Memory B cell (primary cell): ENCODE measurements around the gene TMTC2.

ENCODE experiments used
- ATAC-seq: fragments of 150-1000 bp; cut with Tn5 transposase; 2 replicates; pipeline ENCODE4 v1.10.0; 2021; ENCODE audit warnings: low read depth, mild to moderate bottlenecking, moderate library complexity
- DNase-seq, 2 donors: peaks; one replicate each; pipeline ENCODE4 v3.0.0; 2022; ENCODE audit warnings: low spot score in 2 of 2
- H3K27ac Mint-ChIP-seq: one replicate; pipeline ENCODE4 v1.8.0; 2022; ENCODE audit warnings: mild to moderate bottlenecking, moderate library complexity, mixed read lengths
- H3K27me3 Mint-ChIP-seq: one replicate; pipeline ENCODE4 v1.8.0; 2022; ENCODE audit warnings: mixed read lengths
- H3K36me3 Mint-ChIP-seq: one replicate; pipeline ENCODE4 v1.8.0; 2022; ENCODE audit warnings: mild to moderate bottlenecking, mixed read lengths
- H3K4me1 Mint-ChIP-seq: one replicate; pipeline ENCODE4 v1.8.0; 2022; ENCODE audit warnings: mixed read lengths
- H3K4me3 Mint-ChIP-seq: one replicate; pipeline ENCODE4 v1.8.0; 2022; ENCODE audit warnings: mild to moderate bottlenecking, moderate library complexity, mixed read lengths
- H3K9me3 Mint-ChIP-seq: one replicate; pipeline ENCODE4 v1.8.0; 2022; ENCODE audit warnings: mixed read lengths

The TMTC2 gene

DNA sequence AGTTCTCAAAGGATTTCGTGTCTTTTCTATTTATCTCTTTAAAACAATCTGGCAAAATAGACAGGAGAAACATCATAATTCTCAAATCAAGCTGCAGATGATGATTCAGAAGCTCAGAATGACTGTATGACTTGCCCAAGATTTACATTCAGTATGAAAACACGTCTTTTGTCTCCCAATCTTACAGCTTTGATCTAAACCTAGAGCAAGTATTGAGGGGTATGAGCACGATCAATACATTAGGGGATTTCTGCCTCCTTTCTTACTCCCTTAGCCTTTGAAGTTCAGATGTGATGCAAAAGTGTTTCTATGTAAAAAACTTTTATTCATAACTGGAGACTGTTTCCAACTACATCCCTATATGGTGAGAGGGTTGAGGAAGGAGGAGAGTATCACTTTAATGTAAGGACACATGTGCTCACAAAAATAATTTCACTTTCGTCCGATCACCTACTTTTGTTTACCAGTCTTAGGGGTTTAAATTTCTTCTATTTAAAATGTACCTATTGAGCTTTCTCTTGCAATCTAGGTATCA, 454.8 kb downstream of the TMTC2 start:
- Mint-ChIP-seq H3K27ac (no peak overlapping the region), H3K9me3 (no peaks in the 10 kb centered on the region), H3K36me3 (no peaks in the 10 kb centered on the region), H3K4me1 (no peaks in the 10 kb centered on the region), H3K27me3 (peaks cover 2% of the 10 kb centered on the region), H3K4me3 (no peak overlapping the region)
- DNase-seq (no peak), ATAC-seq (no peak)

DNA sequence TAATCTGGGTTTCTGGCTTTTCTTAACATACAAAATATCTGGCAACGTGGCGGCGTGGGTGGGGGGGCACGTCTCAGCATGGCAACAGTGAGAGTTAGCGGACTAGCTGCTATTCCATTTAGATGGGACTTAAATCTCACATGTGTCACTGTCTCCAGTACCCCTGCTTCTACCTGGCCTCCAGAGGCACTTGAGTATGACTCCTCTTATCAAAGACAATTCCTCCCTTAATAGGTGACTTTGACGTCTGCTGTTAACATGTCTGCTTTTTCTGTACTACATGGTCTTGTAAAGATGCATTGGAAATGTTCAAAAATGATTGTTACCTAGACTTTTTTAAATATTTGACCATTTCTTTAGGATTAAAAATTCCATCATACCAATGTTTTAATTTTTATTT, 456.2 kb downstream of the TMTC2 start:
- ATAC-seq (no peak), DNase-seq (no peak)
- Mint-ChIP-seq H3K4me1 (no peaks in the 10 kb centered on the region), H3K4me3 (no peak overlapping the region), H3K27ac (no peak overlapping the region), H3K27me3 (peaks cover 2% of the 10 kb centered on the region), H3K9me3 (no peaks in the 10 kb centered on the region), H3K36me3 (no peaks in the 10 kb centered on the region)

DNA sequence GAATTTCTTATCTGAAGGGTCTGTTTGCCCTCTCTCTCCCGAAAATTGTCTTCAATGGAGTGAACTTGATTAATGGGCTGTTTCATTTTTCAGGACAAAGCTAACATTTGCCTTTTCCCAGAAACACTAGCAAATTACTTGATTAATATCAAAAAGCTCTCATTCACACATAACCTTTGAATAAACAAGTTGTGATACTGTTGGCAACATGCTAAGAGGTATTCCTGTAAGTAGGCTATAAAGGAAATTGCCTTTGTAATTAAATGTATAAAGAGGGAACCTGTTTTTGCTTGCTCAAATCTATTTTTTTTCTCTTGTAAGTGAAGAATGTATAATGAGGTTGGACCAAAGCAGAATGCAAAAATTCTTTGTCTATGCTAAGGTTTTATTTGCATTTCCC, 457.2 kb downstream of the TMTC2 start:
- Mint-ChIP-seq H3K27ac (no peak overlapping the region), H3K27me3 (peaks cover 2% of the 10 kb centered on the region), H3K36me3 (no peaks in the 10 kb centered on the region), H3K4me3 (no peak overlapping the region), H3K9me3 (no peaks in the 10 kb centered on the region), H3K4me1 (no peaks in the 10 kb centered on the region)
- DNase-seq (no peak), ATAC-seq (no peak)

DNA sequence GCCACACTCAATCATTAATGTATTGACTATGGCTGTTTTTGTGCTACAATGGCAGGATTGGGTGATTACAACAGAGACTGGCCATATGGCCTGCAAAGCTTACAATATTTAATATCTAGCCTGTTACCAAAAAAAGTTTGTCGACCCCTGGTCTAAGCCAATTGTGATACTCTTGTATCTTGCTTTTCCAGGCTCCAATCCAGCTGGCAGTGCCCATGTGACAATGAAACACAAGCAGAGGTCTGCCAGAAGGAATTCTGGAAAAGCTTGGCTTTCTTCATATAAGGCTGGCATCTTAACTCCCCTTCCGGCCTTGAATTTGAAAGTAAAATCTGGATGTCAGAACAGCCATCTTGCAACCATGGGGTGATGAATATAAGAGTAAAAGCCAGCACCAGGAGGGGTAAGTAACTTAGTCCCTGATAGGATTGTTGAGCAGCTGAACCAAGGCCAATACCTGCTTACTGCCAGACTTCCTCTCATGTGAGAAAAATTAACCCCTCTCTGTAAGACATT, 458.7 kb downstream of the TMTC2 start:
- Mint-ChIP-seq H3K9me3 (no peaks in the 10 kb centered on the region), H3K27me3 (peaks cover 2% of the 10 kb centered on the region), H3K4me1 (no peaks in the 10 kb centered on the region), H3K36me3 (no peaks in the 10 kb centered on the region), H3K4me3 (no peak overlapping the region), H3K27ac (no peak overlapping the region)
- DNase-seq (no peak), ATAC-seq (no peak)

DNA sequence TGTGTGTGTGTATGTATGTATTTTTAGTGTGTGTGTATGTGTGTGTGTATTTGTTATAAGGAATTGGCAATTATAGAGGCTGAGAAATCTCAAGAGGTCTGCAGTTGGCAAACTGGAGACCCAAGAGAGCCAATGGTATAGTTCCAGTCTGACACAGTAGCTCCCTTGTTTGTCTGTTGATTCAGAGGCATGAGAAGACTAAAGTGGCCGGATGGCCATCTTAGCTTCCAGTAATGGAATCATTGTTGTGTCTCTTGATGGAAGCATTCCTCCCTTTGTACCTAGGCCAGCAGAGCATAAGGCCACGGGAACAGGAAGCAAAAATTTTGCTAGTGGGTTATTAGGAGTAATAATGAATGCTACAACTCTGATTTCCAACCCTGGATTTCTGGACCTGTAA, 460.6 kb downstream of the TMTC2 start:
- Mint-ChIP-seq H3K36me3 (no peaks in the 10 kb centered on the region), H3K4me3 (no peak overlapping the region), H3K27me3 (peaks cover 2% of the 10 kb centered on the region), H3K27ac (no peak overlapping the region), H3K9me3 (no peaks in the 10 kb centered on the region), H3K4me1 (no peaks in the 10 kb centered on the region)
- ATAC-seq (no peak), DNase-seq (no peak)

DNA sequence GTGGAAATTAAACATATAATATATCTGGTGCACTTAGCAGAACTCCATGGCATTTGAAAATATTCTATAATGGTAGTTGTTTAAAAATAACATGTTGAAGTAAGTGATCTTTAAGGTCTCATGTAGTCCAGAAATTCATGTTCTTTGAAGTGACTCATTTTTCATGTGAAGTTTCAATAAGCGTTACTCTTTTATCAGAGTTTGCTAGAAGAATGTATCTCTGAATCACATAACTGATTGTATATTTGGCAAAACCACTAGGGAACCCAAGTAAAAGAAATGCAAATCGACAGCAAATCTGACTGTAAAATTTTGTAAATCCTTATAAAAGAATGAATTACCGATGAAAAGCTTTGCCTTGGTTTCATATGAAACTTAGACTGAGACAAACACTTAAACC, 463.3 kb downstream of the TMTC2 start:
- no peaks in the 10 kb centered on the region for H3K4me1 Mint-ChIP-seq
- no peaks in the 10 kb centered on the region for H3K9me3 Mint-ChIP-seq
- no peak overlapping the region for H3K4me3 Mint-ChIP-seq
- H3K27me3 Mint-ChIP-seq: no peaks in the 10 kb centered on the region
- no peaks in the 10 kb centered on the region for H3K36me3 Mint-ChIP-seq
- DNase-seq (no peak), ATAC-seq (no peak)
- no peak overlapping the region for H3K27ac Mint-ChIP-seq

DNA sequence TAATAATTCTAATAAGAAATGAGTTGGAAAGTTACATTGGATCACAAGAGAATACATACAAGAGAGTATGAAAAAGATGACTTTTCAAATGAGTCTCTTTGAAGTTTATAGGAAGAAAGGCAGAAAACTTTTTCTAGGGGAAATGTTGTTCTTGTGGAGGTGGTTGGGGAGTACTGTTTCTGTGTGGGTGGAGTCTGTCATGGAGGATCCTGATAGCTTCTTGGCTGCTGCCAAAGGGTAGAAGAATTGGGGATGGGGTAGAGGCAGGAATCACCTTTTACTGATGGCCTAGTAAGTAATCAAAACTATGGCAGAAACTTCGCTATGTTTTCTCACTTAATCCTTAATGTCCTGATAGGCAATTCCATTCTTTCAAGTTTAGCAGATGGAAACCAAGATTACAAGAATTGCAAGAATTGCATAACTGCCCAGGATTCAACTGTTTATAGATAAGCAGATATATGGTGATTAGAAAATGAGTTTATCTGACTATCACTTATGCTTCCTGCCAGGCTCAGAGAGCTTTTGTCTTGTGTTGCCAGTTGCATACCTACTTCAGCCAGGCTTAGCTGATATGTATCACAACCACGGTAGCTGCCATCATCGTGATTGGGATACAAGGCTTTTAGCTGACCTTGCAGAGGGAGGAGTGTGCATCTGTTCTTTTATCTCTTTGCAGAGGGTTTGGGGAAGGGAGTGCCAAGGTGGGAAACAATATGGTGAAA, 463.9 kb downstream of the TMTC2 start:
- Mint-ChIP-seq H3K4me3 (no peak overlapping the region), H3K36me3 (no peaks in the 10 kb centered on the region), H3K4me1 (no peaks in the 10 kb centered on the region), H3K9me3 (no peaks in the 10 kb centered on the region), H3K27me3 (no peaks in the 10 kb centered on the region), H3K27ac (no peak overlapping the region)
- ATAC-seq: no peak
- DNase-seq: no peak

DNA sequence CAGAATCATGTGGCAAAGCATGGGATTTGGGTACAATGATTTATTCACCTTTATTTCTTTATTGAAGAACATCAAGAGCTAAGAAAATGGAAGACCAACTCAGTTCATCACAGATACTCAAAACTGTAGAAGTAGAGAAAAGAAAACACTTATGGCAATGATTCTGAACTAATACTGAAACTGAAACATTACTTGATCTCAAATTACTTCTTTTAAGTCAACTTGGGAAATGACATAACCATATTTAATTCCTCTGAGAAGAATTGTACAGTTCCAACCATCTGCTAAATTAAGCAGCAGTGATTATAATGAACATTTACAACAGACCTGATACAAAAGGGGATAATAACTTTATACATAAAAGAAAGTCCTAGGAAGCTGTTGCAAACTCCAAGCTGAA, 466.5 kb downstream of the TMTC2 start:
- H3K4me3 Mint-ChIP-seq: no peak overlapping the region
- no peak for DNase-seq
- no peak overlapping the region for H3K27ac Mint-ChIP-seq
- H3K36me3 Mint-ChIP-seq: no peaks in the 10 kb centered on the region
- no peaks in the 10 kb centered on the region for H3K4me1 Mint-ChIP-seq
- ATAC-seq: no peak
- H3K27me3 Mint-ChIP-seq: no peaks in the 10 kb centered on the region
- H3K9me3 Mint-ChIP-seq: no peaks in the 10 kb centered on the region

DNA sequence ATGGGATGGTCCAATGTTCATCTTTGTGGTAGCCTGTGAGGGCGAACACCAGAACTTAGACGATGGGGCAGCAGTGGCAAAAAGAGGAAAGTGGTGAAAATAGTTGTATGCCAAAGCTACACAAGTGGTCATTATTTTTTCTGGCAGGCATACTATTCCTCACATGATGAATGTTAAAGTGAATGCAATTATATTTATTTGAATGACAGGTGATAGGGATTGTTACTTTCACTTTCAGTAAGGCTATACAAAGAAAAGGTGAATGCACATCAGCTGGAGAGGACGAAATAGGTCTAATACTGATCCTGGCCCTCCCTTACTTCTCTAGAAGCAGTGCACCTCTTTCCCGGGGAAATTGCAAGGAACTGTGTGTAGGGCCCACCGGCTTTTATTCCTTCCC, 470.1 kb downstream of the TMTC2 start:
- Mint-ChIP-seq H3K4me3 (no peak overlapping the region), H3K27me3 (no peaks in the 10 kb centered on the region)
- no peak for ATAC-seq

DNA sequence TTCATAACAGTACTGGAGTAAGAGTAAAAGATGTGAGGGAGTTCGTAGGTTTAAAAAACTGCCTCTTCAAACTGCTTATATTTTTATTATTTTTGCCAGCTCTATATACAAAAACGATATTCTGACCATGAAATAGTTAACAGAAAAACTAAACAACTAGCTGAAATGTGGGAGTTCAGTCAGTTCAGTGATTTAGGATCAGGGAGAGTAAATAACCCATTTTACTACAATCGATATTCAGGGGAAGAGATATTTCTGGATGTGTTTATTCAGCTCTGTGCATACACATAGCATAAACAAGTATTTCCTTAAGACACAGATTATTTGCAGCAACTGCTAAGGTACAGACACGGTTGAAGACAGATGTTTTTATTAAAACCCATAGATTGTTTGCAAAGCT, 470.9 kb downstream of the TMTC2 start:
- no peaks in the 10 kb centered on the region for H3K36me3 Mint-ChIP-seq
- ATAC-seq (no peak), DNase-seq (no peak)
- no peaks in the 10 kb centered on the region for H3K9me3 Mint-ChIP-seq
- no peak overlapping the region for H3K4me3 Mint-ChIP-seq
- H3K4me1 Mint-ChIP-seq: no peaks in the 10 kb centered on the region
- no peak overlapping the region for H3K27ac Mint-ChIP-seq
- H3K27me3 Mint-ChIP-seq: no peaks in the 10 kb centered on the region

More for the DNA sequence above, 470.1 kb downstream of the TMTC2 start:
- H3K36me3 Mint-ChIP-seq: no peaks in the 10 kb centered on the region
- no peaks in the 10 kb centered on the region for H3K4me1 Mint-ChIP-seq
- no peak for DNase-seq
- H3K9me3 Mint-ChIP-seq: no peaks in the 10 kb centered on the region
- H3K27ac Mint-ChIP-seq: no peak overlapping the region

DNA sequence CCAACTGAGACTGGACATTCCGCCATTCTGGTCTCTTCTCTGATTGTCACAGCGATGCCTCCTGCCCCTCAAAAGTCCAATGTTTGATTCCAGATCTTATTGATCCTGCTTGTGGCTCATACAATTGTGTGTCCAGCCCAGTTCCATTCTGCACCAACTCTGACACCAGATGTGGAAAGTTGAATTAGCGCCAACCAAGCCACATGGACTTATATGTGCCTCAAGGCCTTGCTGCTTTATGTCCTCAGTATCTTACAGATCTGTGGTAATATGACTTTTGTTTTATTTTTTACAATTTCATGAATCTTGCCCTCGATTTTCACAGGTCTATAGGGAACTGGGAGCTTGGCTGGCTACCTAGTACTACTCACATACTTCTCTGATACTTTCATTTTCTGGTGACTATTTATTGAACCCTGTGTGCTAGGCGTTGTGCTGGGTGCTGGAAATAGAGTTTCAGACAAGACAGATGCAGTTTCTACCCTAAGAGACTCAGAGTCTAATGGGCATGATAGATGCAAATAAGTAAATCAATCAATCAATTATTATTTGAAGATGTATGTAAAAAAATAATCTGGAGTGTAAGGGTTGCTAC, 472.0 kb downstream of the TMTC2 start:
- H3K9me3 Mint-ChIP-seq: no peaks in the 10 kb centered on the region
- H3K4me1 Mint-ChIP-seq: no peaks in the 10 kb centered on the region
- DNase-seq: no peak
- no peak for ATAC-seq
- H3K27ac Mint-ChIP-seq: no peak overlapping the region
- no peaks in the 10 kb centered on the region for H3K27me3 Mint-ChIP-seq
- H3K4me3 Mint-ChIP-seq: no peak overlapping the region
- H3K36me3 Mint-ChIP-seq: no peaks in the 10 kb centered on the region

DNA sequence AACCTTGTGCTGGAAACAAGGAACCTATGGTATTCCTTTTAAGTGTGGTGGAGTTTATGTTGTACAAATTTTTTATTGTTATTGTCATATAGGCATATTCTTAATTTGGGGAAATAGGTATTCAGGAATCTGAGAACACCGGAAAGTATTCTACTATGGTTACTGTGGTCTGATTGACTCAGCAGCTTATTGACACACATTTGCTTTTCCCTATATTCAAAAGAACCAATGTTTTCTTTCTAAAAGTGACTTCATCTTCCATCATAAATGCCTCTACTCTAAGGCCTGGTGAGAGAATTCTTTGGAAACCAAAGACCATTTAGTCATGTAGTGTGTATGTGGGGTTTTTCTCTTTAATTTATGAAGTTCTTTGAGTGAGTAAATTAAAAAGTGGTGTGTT, 474.8 kb downstream of the TMTC2 start:
- no peak for ATAC-seq
- H3K4me3 Mint-ChIP-seq: no peak overlapping the region

DNA sequence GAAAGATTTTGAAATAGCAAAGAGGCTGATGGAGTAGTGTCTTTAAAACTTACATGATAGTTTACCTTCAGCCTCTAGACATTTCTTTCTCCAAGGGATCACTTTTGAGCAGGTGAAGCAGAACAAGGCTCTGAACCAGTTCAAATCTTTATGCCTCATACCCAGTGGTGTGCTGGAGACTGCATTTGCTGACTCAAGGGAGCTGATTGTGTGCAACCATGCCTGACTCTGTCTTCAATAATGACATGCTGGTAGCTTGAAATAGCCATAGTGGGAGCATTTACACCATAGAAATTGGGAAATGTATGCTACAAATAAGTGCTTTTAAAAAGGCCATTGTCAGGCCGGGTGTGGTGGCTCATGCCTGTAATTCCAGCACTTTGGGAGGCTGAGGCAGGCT, 482.0 kb downstream of the TMTC2 start:
- peaks cover 1% of the 10 kb centered on the region for H3K9me3 Mint-ChIP-seq
- H3K4me1 Mint-ChIP-seq: no peaks in the 10 kb centered on the region
- ATAC-seq (no peak), DNase-seq (no peak)
- H3K4me3 Mint-ChIP-seq: no peak overlapping the region
- no peaks in the 10 kb centered on the region for H3K36me3 Mint-ChIP-seq
- H3K27ac Mint-ChIP-seq: no peak overlapping the region
- H3K27me3 Mint-ChIP-seq: no peaks in the 10 kb centered on the region

More for the DNA sequence above, 474.8 kb downstream of the TMTC2 start:
- Mint-ChIP-seq H3K27ac (no peak overlapping the region), H3K4me1 (no peaks in the 10 kb centered on the region), H3K9me3 (peaks cover 1% of the 10 kb centered on the region), H3K36me3 (no peaks in the 10 kb centered on the region), H3K27me3 (no peaks in the 10 kb centered on the region)
- DNase-seq: no peak

DNA sequence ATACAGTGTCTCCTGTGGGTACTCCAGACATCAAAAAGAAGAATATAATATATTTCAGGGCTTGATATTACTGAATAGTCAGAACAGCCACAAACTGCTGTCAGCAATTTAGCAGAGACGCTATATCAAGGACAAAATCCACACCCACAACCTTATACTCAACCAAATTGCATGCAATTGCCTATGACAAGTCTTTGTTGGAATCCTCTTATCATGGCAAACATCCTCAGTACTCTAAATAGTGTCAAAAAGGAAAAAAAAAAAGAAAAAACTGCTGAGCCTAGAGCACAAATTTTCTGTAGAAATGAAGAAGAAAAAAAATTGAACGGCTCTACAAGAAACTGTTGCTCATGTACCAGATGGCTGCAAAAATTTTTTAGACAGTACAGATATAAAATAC, 485.7 kb downstream of the TMTC2 start:
- DNase-seq: no peak
- H3K27ac Mint-ChIP-seq: no peak overlapping the region
- H3K9me3 Mint-ChIP-seq: no peaks in the 10 kb centered on the region
- no peak for ATAC-seq
- no peaks in the 10 kb centered on the region for H3K36me3 Mint-ChIP-seq
- no peaks in the 10 kb centered on the region for H3K4me1 Mint-ChIP-seq
- no peaks in the 10 kb centered on the region for H3K27me3 Mint-ChIP-seq
- H3K4me3 Mint-ChIP-seq: no peak overlapping the region
